ENCODE data around the gene IRF5.
"Not testable (repeated sequence)": the region's sequence is repeated elsewhere in the genome, so short reads cannot be mapped to it uniquely, and the experiment has no call there.

Gene IRF5

DNA sequence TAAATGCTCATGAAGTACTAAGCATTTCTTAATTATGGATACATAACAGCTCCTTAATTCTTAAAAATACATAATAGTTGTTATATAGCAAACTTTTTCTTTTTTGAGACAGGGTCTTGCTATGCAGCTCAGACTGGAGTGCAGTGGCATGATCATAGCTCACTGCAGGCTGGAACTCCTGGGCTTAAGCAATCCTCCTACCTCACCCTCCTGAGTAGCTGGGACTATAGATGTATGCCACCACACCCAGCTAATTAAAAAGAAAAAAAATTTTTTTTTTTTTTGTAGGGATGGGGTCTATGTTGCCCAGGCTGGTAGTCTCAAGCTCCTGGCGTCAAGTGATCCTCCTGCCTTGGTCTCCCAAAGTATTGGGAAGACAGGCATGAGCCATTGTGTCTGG is 30.9 kb downstream of the IRF5 start:
- DNase-seq: no peak

DNA sequence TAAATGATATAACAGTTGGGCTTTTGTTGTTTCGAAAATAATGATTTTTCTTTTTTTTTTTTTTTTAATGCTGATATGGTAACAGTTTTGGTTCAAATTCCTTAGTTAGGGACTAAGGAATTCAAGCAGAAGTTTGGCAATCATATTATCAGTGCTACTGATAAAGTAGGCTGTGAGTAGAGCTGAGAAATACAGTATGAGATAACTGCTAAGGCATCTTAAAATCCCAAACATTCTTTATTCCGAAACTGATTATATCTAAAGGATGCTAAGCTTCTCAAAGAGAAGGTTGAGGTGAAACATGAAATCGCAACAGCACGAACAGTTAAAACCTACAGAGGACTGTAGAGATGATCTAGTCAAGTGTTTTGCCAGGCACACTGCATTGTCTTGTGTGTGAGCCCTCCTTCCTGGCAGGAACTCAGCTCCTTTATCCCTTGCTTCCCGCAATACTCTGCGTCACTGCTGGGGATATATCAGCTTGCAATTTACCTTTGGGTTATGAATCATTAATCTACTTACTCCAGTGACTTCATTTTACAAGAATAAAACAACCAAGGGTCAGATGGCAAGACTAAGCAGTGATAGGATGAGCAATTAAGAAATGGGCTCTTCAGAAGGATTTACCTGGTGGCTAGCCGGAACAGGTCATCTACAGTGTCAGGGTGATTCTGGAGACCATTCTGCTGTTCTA is 36.7 kb downstream of the IRF5 start:
- no peak for DNase-seq

DNA sequence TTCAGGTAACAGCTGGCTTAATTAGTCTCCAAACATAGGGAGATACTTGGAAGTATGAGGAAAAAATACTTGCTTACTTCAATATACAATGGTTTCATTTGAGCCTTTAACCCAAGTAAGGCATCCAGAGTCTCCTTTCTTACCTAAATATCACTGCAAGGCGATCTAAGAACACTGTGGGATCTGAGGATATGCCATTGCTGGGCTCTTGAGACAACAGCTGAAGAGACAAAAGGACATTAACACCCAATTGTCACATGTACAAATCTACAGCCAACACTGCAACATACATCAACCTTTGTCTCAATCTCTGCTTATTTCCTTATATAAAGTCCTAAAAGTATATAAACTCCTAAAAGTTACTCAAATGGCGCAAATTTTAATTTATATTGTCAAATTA is 44.4 kb downstream of the IRF5 start:
- DNase-seq: no peak

DNA sequence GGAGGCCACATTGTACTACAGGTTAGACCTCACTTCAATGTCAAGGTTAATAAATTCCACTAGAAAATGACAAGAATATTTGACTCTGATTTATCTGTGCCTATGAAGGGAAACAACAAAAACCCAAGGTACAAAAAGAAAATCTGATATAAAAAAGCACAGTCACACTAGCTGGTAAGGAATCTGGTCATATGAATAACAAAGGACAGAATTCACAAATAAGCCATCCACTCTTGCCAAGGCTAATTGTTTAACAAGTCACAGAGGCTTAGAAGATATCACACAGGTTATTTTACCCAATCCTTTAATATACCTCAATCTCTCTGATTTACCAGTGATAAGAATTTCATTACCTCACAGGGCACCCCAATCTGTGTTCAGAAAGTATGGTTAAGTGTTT is 47.9 kb downstream of the IRF5 start:
- no peak for DNase-seq

DNA sequence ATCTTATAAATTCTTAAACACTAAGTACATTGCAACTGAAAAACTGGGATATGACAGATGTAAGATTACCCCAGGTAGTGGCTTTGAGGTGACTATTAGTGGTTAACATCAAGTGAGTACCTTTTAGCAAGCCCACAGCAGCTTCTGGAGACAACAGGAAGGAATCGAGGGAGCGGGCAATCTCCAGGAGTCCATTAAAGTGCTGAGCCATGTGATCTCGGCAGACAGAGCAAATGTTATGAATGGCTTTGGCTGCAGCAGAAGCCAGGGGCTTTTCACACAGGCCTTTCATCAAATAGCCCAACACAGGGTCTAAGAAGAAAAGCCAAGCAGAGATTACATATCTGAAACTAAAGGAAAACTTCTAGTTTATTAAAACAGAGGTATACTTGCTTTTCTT is 48.9 kb downstream of the IRF5 start:
- no peak for DNase-seq

DNA sequence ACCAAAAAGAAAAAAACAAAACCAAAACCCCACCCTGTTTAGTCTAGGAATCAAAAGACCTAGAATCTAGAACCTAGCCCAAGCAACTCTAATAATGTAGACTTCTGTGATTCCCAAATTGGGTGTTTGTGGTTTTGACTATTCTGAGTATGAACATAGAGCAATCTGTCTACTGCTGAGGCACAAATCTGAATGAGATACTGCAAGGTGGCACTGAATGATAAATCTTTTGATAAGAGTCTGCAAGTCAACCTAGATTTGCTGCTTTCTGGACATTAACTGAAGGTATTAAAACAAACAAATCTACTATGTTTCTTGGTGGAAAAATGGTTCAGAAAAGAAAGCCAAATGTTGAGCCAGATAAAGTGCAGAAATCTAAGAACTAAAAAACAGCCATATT is 50.6 kb downstream of the IRF5 start:
- no peak for DNase-seq

DNA sequence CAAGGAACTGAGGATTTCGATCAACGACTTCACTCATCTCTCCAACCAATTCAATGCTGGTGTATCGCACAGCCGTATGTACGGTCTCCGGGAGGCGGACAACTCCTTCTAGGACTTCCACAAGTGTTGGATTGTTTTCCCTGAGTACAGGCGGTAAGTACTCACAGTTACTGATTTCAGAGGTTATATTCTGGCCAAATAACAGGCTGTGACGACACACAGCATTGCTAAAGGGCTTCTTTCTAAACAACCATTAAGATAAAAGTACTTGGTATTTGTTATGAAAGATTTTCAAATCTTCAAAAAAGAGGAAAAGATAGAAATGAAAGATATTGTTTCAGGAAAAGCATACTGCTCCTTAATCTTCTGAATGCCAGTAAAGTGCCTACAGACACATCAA is 52.2 kb downstream of the IRF5 start:
- DNase-seq: no peak

DNA sequence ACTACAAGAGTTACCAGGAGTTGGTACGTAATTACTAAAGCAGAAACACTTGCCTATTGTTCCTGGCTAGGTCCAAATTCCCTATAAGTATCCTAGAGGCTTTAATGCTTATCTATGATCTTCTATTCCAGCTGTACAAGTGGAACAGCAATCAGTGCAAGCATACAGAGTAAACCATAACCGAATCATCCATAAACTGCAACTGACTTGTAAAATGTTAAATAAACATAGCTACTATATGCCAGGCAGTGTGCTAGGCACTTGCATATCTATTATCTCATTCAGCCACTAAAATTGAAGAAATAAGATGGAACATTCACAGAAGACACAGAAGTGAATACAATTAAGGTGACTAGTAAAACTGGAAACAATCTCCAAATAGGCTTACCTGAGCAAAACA is 55.7 kb downstream of the IRF5 start:
- no peak for DNase-seq

DNA sequence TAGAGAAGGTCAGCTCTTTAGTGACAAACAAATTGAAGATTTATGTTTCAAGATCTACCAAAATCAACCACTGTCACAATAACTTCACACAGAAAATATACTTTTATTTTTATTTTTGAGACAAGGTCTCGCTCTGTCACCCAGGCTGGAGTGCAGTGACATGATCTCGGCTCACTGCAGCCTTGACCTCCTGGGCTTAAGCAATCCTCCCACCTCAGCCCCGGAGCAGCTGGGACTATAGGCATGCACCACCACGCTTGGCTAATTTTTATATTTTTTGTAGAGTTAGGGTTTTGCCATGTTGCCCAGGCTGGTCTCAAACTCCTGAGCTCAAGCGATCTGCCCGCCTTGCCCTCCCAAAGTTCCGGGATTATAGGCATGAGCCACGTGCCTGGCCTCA is 56.8 kb downstream of the IRF5 start:
- DNase-seq: not testable (repeated sequence)

DNA sequence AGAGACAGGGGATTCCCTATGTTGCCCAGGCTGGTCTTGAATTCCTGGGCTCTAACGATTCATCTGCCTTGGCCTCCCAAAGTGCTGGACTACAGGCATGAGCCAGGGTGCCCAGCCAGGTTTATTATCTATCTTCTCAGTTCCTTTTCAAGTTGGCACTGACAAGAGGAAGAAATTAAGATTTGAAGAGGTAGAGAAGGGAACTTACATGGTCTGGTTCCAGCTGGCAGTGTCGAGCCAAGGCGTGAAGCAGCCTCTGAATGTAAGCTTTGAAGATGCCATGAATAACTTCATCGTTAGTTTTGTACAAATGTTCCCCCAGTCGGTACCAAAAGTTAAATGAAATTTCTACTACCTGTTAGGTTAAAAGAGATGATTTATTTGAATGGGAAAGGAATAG is 59.5 kb downstream of the IRF5 start:
- DNase-seq: no peak
